GM18499 (cell line): ENCODE data around the gene SLC15A5.

Experiments
- ATAC-seq: cut with Tn5 transposase; IDR thresholded peaks from one replicate; pipeline ENCODE4 v1.9.1; 2021; ENCODE audit warnings: moderate number of reproducible peaks; ENCODE audit not compliant: insufficient read depth, unreplicated experiment

The SLC15A5 gene

GRCh38 chr12:16266085-16266484 lies 11.4 kb downstream of the SLC15A5 start:
- no peak for ATAC-seq

GRCh38 chr12:16261944-16262475 lies 15.5 kb downstream of the SLC15A5 start:
- ATAC-seq, result no peak

- no peak for ATAC-seq
Measured at GRCh38 chr12:16260206-16260605, 17.3 kb downstream of the SLC15A5 start.

- no peak for ATAC-seq
Measured at GRCh38 chr12:16258963-16259362, 18.5 kb downstream of the SLC15A5 start.

- ATAC-seq, result no peak
Measured at GRCh38 chr12:16246264-16246663, 31.2 kb downstream of the SLC15A5 start.

- ATAC-seq, result no peak
Measured at GRCh38 chr12:16245209-16245608, 32.3 kb downstream of the SLC15A5 start.

GRCh38 chr12:16243487-16244412 lies 33.7 kb downstream of the SLC15A5 start:
- no peak for ATAC-seq

- ATAC-seq, result no peak
Measured at GRCh38 chr12:16241346-16241745, 36.1 kb downstream of the SLC15A5 start.

GRCh38 chr12:16238661-16239060 lies 38.8 kb downstream of the SLC15A5 start:
- ATAC-seq, result no peak

GRCh38 chr12:16229676-16230075 lies 47.8 kb downstream of the SLC15A5 start:
- no peak for ATAC-seq

GRCh38 chr12:16228067-16228466 lies 49.4 kb downstream of the SLC15A5 start:
- peak; percentile 73 for ATAC-seq

- ATAC-seq, result no peak
Measured at GRCh38 chr12:16225692-16226091, 51.8 kb downstream of the SLC15A5 start.

GRCh38 chr12:16224196-16224595 lies 53.3 kb downstream of the SLC15A5 start:
- ATAC-seq, result no peak

GRCh38 chr12:16221776-16222175 lies 55.7 kb downstream of the SLC15A5 start:
- ATAC-seq, result no peak

GRCh38 chr12:16220120-16220519 lies 57.4 kb downstream of the SLC15A5 start:
- ATAC-seq, result no peak

- no peak for ATAC-seq
Measured at GRCh38 chr12:16218934-16219751, 58.3 kb downstream of the SLC15A5 start.

- ATAC-seq, result no peak
Measured at GRCh38 chr12:16218234-16218633, 59.3 kb downstream of the SLC15A5 start.

- no peak for ATAC-seq
Measured at GRCh38 chr12:16211731-16212130, 65.8 kb downstream of the SLC15A5 start.

GRCh38 chr12:16198884-16199283 lies 78.6 kb downstream of the SLC15A5 start:
- peak; percentile 96 for ATAC-seq

GRCh38 chr12:16197600-16197999 lies 79.9 kb downstream of the SLC15A5 start:
- ATAC-seq, result no peak

GRCh38 chr12:16189849-16190248 lies 87.6 kb downstream of the SLC15A5 start:
- no peak for ATAC-seq
